ENCODE measurements around the gene MORC1. TPM values are rescaled to one million over a fixed set of nuclear protein-coding genes. Genes with fewer than 3 reads are reported as not detected.

MORC1 gene
- total RNA-seq, 1 donor from 2014 or later = not detected

GRCh38 chr3:109071350-109072142 lies 46.4 kb downstream of the MORC1 start:
- Mint-ChIP-seq H3K27ac (no peak overlapping the region), H3K4me3 (no peak overlapping the region), H3K4me1 (no peaks in the 10 kb centered on the region), H3K27me3 (ENCODE audit: insufficient read depth, low read depth) (no peaks in the 10 kb centered on the region), H3K9me3 (no peaks in the 10 kb centered on the region), H3K36me3 (no peaks in the 10 kb centered on the region)
- peak; percentile 6 for DNase-seq (ENCODE audit: low spot score)
- Histone ChIP-seq H3K4me2 (no peak overlapping the region), H4K20me1 (ENCODE audit: low read depth) (no peaks in the 10 kb centered on the region), H3K27me3 (no peaks in the 10 kb centered on the region), H3K9me3 (ENCODE audit: low read depth) (no peaks in the 10 kb centered on the region), H3K79me2 (ENCODE audit: low read depth) (no peaks in the 10 kb centered on the region), H3K27ac (no peak overlapping the region), H3K36me3 (no peaks in the 10 kb centered on the region), H2AFZ (replicated peaks) (peak overlapping the region; percentile 51), H3F3A (ENCODE audit: low read depth) (no peaks in the 10 kb centered on the region), H3K4me3 (no peak overlapping the region), H3K4me1 (no peaks in the 10 kb centered on the region), H3K9ac (no peak overlapping the region)
- no peak for TF ChIP-seq EZH2 (IDR thresholded peaks at IDR 0.05)
- no peak for TF ChIP-seq EZH2phosphoT487 (IDR thresholded peaks at IDR 0.05)
- peak; percentile 16 for TF ChIP-seq CTCF (IDR thresholded peaks at IDR 0.05)

GRCh38 chr3:109070211-109070610 lies 47.7 kb downstream of the MORC1 start:
- Mint-ChIP-seq H3K36me3 (no peaks in the 10 kb centered on the region), H3K9me3 (no peaks in the 10 kb centered on the region), H3K4me1 (no peaks in the 10 kb centered on the region), H3K27ac (no peak overlapping the region), H3K4me3 (no peak overlapping the region), H3K27me3 (ENCODE audit: insufficient read depth, low read depth) (no peaks in the 10 kb centered on the region)
- Histone ChIP-seq H3K36me3 (no peaks in the 10 kb centered on the region), H3K9ac (no peak overlapping the region), H3K79me2 (ENCODE audit: low read depth) (no peaks in the 10 kb centered on the region), H3K27me3 (no peaks in the 10 kb centered on the region), H4K20me1 (ENCODE audit: low read depth) (no peaks in the 10 kb centered on the region), H3K9me3 (ENCODE audit: low read depth) (no peaks in the 10 kb centered on the region), H3K27ac (no peak overlapping the region), H3K4me3 (no peak overlapping the region), H2AFZ (replicated peaks) (no peak overlapping the region), H3K4me2 (no peak overlapping the region), H3K4me1 (no peaks in the 10 kb centered on the region), H3F3A (ENCODE audit: low read depth) (no peaks in the 10 kb centered on the region)
- DNase-seq (ENCODE audit: low spot score) = no peak
- TF ChIP-seq EZH2 (IDR thresholded peaks at IDR 0.05) = no peak
- TF ChIP-seq CTCF (IDR thresholded peaks at IDR 0.05) = no peak
- TF ChIP-seq EZH2phosphoT487 (IDR thresholded peaks at IDR 0.05) = no peak

- no peak overlapping the region for H3K27ac ChIP-seq
- no peaks in the 10 kb centered on the region for H4K20me1 ChIP-seq (ENCODE audit: low read depth)
- Mint-ChIP-seq H3K27me3 (ENCODE audit: insufficient read depth, low read depth) (no peaks in the 10 kb centered on the region), H3K4me1 (no peaks in the 10 kb centered on the region), H3K4me3 (no peak overlapping the region), H3K9me3 (no peaks in the 10 kb centered on the region), H3K27ac (no peak overlapping the region), H3K36me3 (no peaks in the 10 kb centered on the region)
- no peaks in the 10 kb centered on the region for H3F3A ChIP-seq (ENCODE audit: low read depth)
- no peaks in the 10 kb centered on the region for H3K36me3 ChIP-seq
- H3K4me1 ChIP-seq = no peaks in the 10 kb centered on the region
- H3K79me2 ChIP-seq (ENCODE audit: low read depth) = no peaks in the 10 kb centered on the region
- no peak overlapping the region for H2AFZ ChIP-seq (replicated peaks)
- H3K9me3 ChIP-seq (ENCODE audit: low read depth) = no peaks in the 10 kb centered on the region
- H3K27me3 ChIP-seq = no peaks in the 10 kb centered on the region
- TF ChIP-seq EZH2 (IDR thresholded peaks at IDR 0.05) (no peak), EZH2phosphoT487 (IDR thresholded peaks at IDR 0.05) (no peak)
- DNase-seq (ENCODE audit: low spot score) = no peak
- no peak overlapping the region for H3K9ac ChIP-seq
- no peak overlapping the region for H3K4me2 ChIP-seq
- H3K4me3 ChIP-seq = no peak overlapping the region
These were observed 51.1 kb downstream of the MORC1 start for GRCh38 chr3:109066864-109067263.

- Mint-ChIP-seq H3K9me3 (no peaks in the 10 kb centered on the region), H3K36me3 (no peaks in the 10 kb centered on the region), H3K27me3 (ENCODE audit: insufficient read depth, low read depth) (no peaks in the 10 kb centered on the region), H3K27ac (no peak overlapping the region), H3K4me1 (no peaks in the 10 kb centered on the region), H3K4me3 (no peak overlapping the region)
- Histone ChIP-seq H4K20me1 (ENCODE audit: low read depth) (no peaks in the 10 kb centered on the region), H3K27me3 (no peaks in the 10 kb centered on the region), H3K27ac (no peak overlapping the region), H3K9me3 (ENCODE audit: low read depth) (no peaks in the 10 kb centered on the region), H2AFZ (replicated peaks) (no peak overlapping the region), H3K36me3 (no peaks in the 10 kb centered on the region), H3F3A (ENCODE audit: low read depth) (no peaks in the 10 kb centered on the region), H3K4me3 (no peak overlapping the region), H3K79me2 (ENCODE audit: low read depth) (no peaks in the 10 kb centered on the region), H3K4me1 (no peaks in the 10 kb centered on the region), H3K4me2 (no peak overlapping the region), H3K9ac (no peak overlapping the region)
- TF ChIP-seq CTCF (IDR thresholded peaks at IDR 0.05) = no peak
- no peak for TF ChIP-seq EZH2phosphoT487 (IDR thresholded peaks at IDR 0.05)
- no peak for TF ChIP-seq EZH2 (IDR thresholded peaks at IDR 0.05)
- no peak for DNase-seq (ENCODE audit: low spot score)
These were observed 58.7 kb downstream of the MORC1 start for GRCh38 chr3:109059264-109059663.
